Measurements from ENCODE around the gene CCNL1.
"Not testable (repeated sequence)": the region's sequence is repeated elsewhere in the genome, so short reads cannot be mapped to it uniquely, and the experiment has no call there.

The CCNL1 gene

GRCh38 chr3:157163217-157163953 is 3.4 kb upstream of the CCNL1 start:
- peaks cover 6% of the 10 kb centered on the region for H3K4me1 ChIP-seq
- H3K9me3 ChIP-seq (ENCODE audit: control insufficient read depth, low read length) = no peaks in the 10 kb centered on the region
- no peak overlapping the region for H3K4me3 ChIP-seq (ENCODE audit: low read depth, low read length)
- H3K27ac ChIP-seq = no peak overlapping the region
- no peak overlapping the region for H2AFZ ChIP-seq
- peaks cover 7% of the 10 kb centered on the region for H3K79me2 ChIP-seq
- no peaks in the 10 kb centered on the region for H3K27me3 ChIP-seq (ENCODE audit: control insufficient read depth, insufficient read depth, low read length)
- no peak overlapping the region for H3K9ac ChIP-seq
- H3K36me3 ChIP-seq (ENCODE audit: control insufficient read depth, insufficient read depth, low read length) = no peaks in the 10 kb centered on the region
- TF ChIP-seq CTCF (IDR thresholded peaks at IDR 0.05) = no peak
- H3K4me2 ChIP-seq (ENCODE audit: low read length) = no peak overlapping the region

- not testable (repeated sequence) for H3K27me3 ChIP-seq (ENCODE audit: control insufficient read depth, insufficient read depth, low read length); H2AFZ ChIP-seq; H3K27ac ChIP-seq; H3K9me3 ChIP-seq (ENCODE audit: control insufficient read depth, low read length); H3K36me3 ChIP-seq (ENCODE audit: control insufficient read depth, insufficient read depth, low read length); H3K4me2 ChIP-seq (ENCODE audit: low read length); H3K4me3 ChIP-seq (ENCODE audit: low read depth, low read length); H3K9ac ChIP-seq
- peaks cover 15% of the 10 kb centered on the region for H3K79me2 ChIP-seq
- peaks cover 12% of the 10 kb centered on the region for H3K4me1 ChIP-seq
These were observed 2.7 kb upstream of the CCNL1 start for GRCh38 chr3:157162620-157163019.

- H2AFZ ChIP-seq = peak overlapping the region; percentile 71
- H3K4me1 ChIP-seq = peaks cover 19% of the 10 kb centered on the region
- peak overlapping the region; percentile 97 for H3K27ac ChIP-seq
- H3K27me3 ChIP-seq (ENCODE audit: control insufficient read depth, insufficient read depth, low read length) = no peaks in the 10 kb centered on the region
- no peaks in the 10 kb centered on the region for H3K9me3 ChIP-seq (ENCODE audit: control insufficient read depth, low read length)
- peak overlapping the region; percentile 99 for H3K4me2 ChIP-seq (ENCODE audit: low read length)
- peak overlapping the region; percentile 81 for H3K9ac ChIP-seq
- no peaks in the 10 kb centered on the region for H3K36me3 ChIP-seq (ENCODE audit: control insufficient read depth, insufficient read depth, low read length)
- no peak for TF ChIP-seq CTCF (IDR thresholded peaks at IDR 0.05)
- H3K4me3 ChIP-seq (ENCODE audit: low read depth, low read length) = peak overlapping the region; percentile 100
- H3K79me2 ChIP-seq = peaks cover 24% of the 10 kb centered on the region
These were observed 894 bp upstream of the CCNL1 start for GRCh38 chr3:157160658-157161424.

- peak overlapping the region; percentile 92 for H3K4me2 ChIP-seq (ENCODE audit: low read length)
- peaks cover 24% of the 10 kb centered on the region for H3K4me1 ChIP-seq
- H3K36me3 ChIP-seq (ENCODE audit: control insufficient read depth, insufficient read depth, low read length) = no peaks in the 10 kb centered on the region
- H3K9ac ChIP-seq = peak overlapping the region; percentile 100
- H3K79me2 ChIP-seq = peaks cover 35% of the 10 kb centered on the region
- no peaks in the 10 kb centered on the region for H3K9me3 ChIP-seq (ENCODE audit: control insufficient read depth, low read length)
- peak; percentile 37 for TF ChIP-seq CTCF (IDR thresholded peaks at IDR 0.05)
- H3K27ac ChIP-seq = peak overlapping the region; percentile 97
- H3K4me3 ChIP-seq (ENCODE audit: low read depth, low read length) = peak overlapping the region; percentile 100
- H2AFZ ChIP-seq = peak overlapping the region; percentile 71
- no peaks in the 10 kb centered on the region for H3K27me3 ChIP-seq (ENCODE audit: control insufficient read depth, insufficient read depth, low read length)
These were observed 748 bp downstream of the CCNL1 start for GRCh38 chr3:157159037-157159761.

GRCh38 chr3:157157836-157158235 is 2.1 kb downstream of the CCNL1 start:
- no peak for TF ChIP-seq CTCF (IDR thresholded peaks at IDR 0.05)
- Histone ChIP-seq H3K27ac (no peak overlapping the region), H3K4me2 (ENCODE audit: low read length) (peak overlapping the region; percentile 92), H3K4me1 (peaks cover 24% of the 10 kb centered on the region), H3K79me2 (peaks cover 35% of the 10 kb centered on the region), H3K4me3 (ENCODE audit: low read depth, low read length) (peak overlapping the region; percentile 100), H3K9me3 (ENCODE audit: control insufficient read depth, low read length) (no peaks in the 10 kb centered on the region), H3K36me3 (ENCODE audit: control insufficient read depth, insufficient read depth, low read length) (no peaks in the 10 kb centered on the region), H2AFZ (no peak overlapping the region), H3K27me3 (ENCODE audit: control insufficient read depth, insufficient read depth, low read length) (no peaks in the 10 kb centered on the region), H3K9ac (no peak overlapping the region)

Data from parathyroid adenoma (tissue), 2 donors.